Measurements from ENCODE around the gene CREB3. TPM values are rescaled to one million over a fixed set of nuclear protein-coding genes. Genes with fewer than 3 reads are reported as not detected.

The CREB3 gene
- total RNA-seq, 1 experiment from 2014 or later, result 22.4 TPM

DNA sequence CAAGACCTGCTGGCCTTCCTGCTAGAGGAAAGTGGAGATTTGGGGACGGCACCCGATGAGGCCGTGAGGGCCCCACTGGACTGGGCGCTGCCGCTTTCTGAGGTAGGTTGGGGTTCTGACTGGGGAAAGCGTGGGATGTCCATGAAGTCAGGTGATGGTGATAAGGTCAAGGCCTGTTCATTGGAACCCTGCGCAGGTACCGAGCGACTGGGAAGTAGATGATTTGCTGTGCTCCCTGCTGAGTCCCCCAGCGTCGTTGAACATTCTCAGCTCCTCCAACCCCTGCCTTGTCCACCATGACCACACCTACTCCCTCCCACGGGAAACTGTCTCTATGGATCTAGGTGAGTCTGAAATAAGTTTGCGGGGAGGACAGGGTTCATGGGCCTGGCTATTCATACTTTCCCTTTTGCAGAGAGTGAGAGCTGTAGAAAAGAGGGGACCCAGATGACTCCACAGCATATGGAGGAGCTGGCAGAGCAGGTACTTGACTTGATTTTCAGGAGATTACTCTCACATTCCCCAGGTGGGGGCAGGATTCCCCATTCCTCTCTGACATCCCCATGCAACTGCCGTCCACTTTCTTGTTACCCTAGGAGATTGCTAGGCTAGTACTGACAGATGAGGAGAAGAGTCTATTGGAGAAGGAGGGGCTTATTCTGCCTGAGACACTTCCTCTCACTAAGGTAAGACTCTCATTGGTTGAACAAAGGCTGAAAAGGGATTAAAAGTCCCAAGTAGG, 505 bp downstream of the CREB3 start:
- BruUV-seq (replicated peaks), result TSS peak; percentile 56
- H3K36me3 ChIP-seq (ENCODE audit: low read depth), result 0 out of 2 replicates have a peak, but pooled peaks cover 12% of the 10 kb centered on the region
- peaks cover 5% of the 10 kb centered on the region; the same call in 1 of the 2 replicates for H4K20me1 ChIP-seq (ENCODE audit: insufficient read depth)
- H3K9me3 ChIP-seq (ENCODE audit: insufficient read depth, low read depth), result no peaks in the 10 kb centered on the region
- H3K79me2 ChIP-seq (ENCODE audit: low read depth), result peaks cover 53% of the 10 kb centered on the region
- no peaks in the 10 kb centered on the region for H3K27me3 ChIP-seq (ENCODE audit: insufficient read depth, low read depth)
- peaks cover 41% of the 10 kb centered on the region for H3K4me1 ChIP-seq (replicated peaks; ENCODE audit: insufficient read depth)
- TF ChIP-seq, protein P1, sequence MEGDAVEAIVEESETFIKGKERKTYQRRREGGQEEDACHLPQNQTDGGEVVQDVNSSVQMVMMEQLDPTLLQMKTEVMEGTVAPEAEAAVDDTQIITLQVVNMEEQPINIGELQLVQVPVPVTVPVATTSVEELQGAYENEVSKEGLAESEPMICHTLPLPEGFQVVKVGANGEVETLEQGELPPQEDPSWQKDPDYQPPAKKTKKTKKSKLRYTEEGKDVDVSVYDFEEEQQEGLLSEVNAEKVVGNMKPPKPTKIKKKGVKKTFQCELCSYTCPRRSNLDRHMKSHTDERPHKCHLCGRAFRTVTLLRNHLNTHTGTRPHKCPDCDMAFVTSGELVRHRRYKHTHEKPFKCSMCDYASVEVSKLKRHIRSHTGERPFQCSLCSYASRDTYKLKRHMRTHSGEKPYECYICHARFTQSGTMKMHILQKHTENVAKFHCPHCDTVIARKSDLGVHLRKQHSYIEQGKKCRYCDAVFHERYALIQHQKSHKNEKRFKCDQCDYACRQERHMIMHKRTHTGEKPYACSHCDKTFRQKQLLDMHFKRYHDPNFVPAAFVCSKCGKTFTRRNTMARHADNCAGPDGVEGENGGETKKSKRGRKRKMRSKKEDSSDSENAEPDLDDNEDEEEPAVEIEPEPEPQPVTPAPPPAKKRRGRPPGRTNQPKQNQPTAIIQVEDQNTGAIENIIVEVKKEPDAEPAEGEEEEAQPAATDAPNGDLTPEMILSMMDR (conservative IDR thresholded peaks at IDR 0.05), result no peak; the same call in 1 of the 2 replicates
- H2AFZ ChIP-seq, result peak overlapping the region; percentile 93
- H3F3A ChIP-seq (ENCODE audit: insufficient read depth, low read depth), result peaks cover 38% of the 10 kb centered on the region
- CTCF ChIA-PET, result interaction anchor here (0.5 to 1.6 kb wide), 4 partner anchors 15 to 72 kb away, joined by 3 to 8 read pairs (median 4); no protein-coding TSS in a partner anchor
- peak overlapping the region; percentile 84 for H3K4me2 ChIP-seq
- H3K9me2 ChIP-seq (ENCODE audit: insufficient read depth), result no peaks in the 10 kb centered on the region
- peak overlapping the region; percentile 79 for H3K27ac ChIP-seq
- intact Hi-C loops (cut with micrococcal nuclease; ENCODE audit: unreplicated experiment), result loop anchor here (1.0 to 10.0 kb wide), 5 partner anchors 16 to 248 kb away; partner anchors contain the start of genes CCDC107, GBA2, RGP1 and RMRP
- peak; percentile 53 to 63 for DNase-seq
- POLR2A ChIA-PET (ENCODE audit: unreplicated experiment), result interaction anchor here (0.7 to 2.4 kb wide), 3 partner anchors 17 to 81 kb away, joined by 3 to 28 read pairs (median 6); partner anchors contain the start of genes CCDC107 and RMRP
- H3K4me3 ChIP-seq, result peak overlapping the region; percentile 86

DNA sequence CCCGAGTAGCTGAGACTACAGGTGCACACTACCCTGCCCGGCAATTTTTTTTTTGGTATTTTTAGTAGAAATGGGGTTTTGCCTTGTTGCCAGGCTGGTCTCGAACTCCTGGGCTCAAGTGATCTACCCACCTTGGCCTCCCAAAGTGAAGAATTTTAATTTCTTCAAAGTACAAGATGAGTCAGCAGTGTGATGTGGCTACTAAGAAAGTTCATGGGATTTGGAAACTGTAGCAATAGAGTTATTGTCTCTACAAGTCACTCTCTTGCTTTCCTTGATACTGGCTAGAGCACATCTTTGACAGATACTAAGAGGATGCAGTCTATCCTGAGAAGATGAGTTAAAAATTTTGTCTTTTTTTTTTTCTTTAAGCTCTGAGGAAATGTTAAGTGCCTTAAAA, 1.6 kb downstream of the CREB3 start:
- H3K9me3 ChIP-seq (ENCODE audit: insufficient read depth, low read depth), result no peaks in the 10 kb centered on the region
- H3K36me3 ChIP-seq (ENCODE audit: low read depth), result 0 out of 2 replicates have a peak, but pooled peaks cover 12% of the 10 kb centered on the region
- peak overlapping the region; percentile 79; the same call in 1 of the 2 replicates for H3K27ac ChIP-seq
- POLR2A ChIA-PET (ENCODE audit: unreplicated experiment), result interaction anchor here (0.7 kb wide), 1 partner anchor 22 kb away, joined by 4 read pairs; no protein-coding TSS in a partner anchor
- no peak for DNase-seq
- H2AFZ ChIP-seq, result no peak overlapping the region
- peak overlapping the region; percentile 86; the same call in 1 of the 2 replicates for H3K4me3 ChIP-seq
- no peaks in the 10 kb centered on the region for H4K20me1 ChIP-seq (ENCODE audit: insufficient read depth)
- peaks cover 38% of the 10 kb centered on the region for H3F3A ChIP-seq (ENCODE audit: insufficient read depth, low read depth)
- H3K4me2 ChIP-seq, result peak overlapping the region; percentile 84
- peaks cover 31% of the 10 kb centered on the region for H3K4me1 ChIP-seq (replicated peaks; ENCODE audit: insufficient read depth)
- TF ChIP-seq, protein P1 (conservative IDR thresholded peaks at IDR 0.05), result no peak
- TF ChIP-seq EZH2 (IDR thresholded peaks at IDR 0.05; ENCODE audit: low read depth), result no peak
- intact Hi-C loops (cut with micrococcal nuclease; ENCODE audit: unreplicated experiment), result loop anchor here (5.0 to 10.0 kb wide), 2 partner anchors 132 to 249 kb away; no protein-coding TSS in a partner anchor
- CTCF ChIA-PET, result interaction anchor here (0.6 to 1.1 kb wide), 3 partner anchors 14 to 167 kb away, joined by 5 to 7 read pairs (median 6); no protein-coding TSS in a partner anchor
- H3K9me2 ChIP-seq (ENCODE audit: insufficient read depth), result no peaks in the 10 kb centered on the region
- peaks cover 41% of the 10 kb centered on the region for H3K79me2 ChIP-seq (ENCODE audit: low read depth)
- BruUV-seq (replicated peaks), result no TSS peak
- H3K27me3 ChIP-seq (ENCODE audit: insufficient read depth, low read depth), result no peaks in the 10 kb centered on the region

DNA sequence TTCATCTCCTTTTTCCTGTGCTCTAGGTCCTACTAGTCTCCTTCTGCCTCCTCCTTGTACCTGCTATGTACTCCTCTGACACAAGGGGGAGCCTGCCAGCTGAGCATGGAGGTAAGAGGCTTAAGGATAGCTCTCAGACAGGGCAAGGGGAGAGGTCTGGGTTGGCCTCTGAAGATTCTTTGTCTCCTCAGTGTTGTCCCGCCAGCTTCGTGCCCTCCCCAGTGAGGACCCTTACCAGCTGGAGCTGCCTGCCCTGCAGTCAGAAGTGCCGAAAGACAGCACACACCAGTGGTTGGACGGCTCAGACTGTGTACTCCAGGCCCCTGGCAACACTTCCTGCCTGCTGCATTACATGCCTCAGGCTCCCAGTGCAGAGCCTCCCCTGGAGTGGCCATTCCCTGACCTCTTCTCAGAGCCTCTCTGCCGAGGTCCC, 3.8 kb downstream of the CREB3 start:
- Histone ChIP-seq H4K20me1 (ENCODE audit: insufficient read depth) (no peaks in the 10 kb centered on the region), H3K4me2 (no peak overlapping the region), H3K36me3 (ENCODE audit: low read depth) (0 out of 2 replicates have a peak, but pooled peaks cover 12% of the 10 kb centered on the region), H3K9me2 (ENCODE audit: insufficient read depth) (no peaks in the 10 kb centered on the region), H3K4me3 (no peak overlapping the region), H2AFZ (no peak overlapping the region), H3K4me1 (replicated peaks; ENCODE audit: insufficient read depth) (peaks cover 11% of the 10 kb centered on the region), H3K27ac (no peak overlapping the region), H3K9me3 (ENCODE audit: insufficient read depth, low read depth) (no peaks in the 10 kb centered on the region), H3K79me2 (ENCODE audit: low read depth) (peaks cover 20% of the 10 kb centered on the region), H3K27me3 (ENCODE audit: insufficient read depth, low read depth) (no peaks in the 10 kb centered on the region), H3F3A (ENCODE audit: insufficient read depth, low read depth) (peaks cover 33% of the 10 kb centered on the region)
- ChIA-PET POLR2A (ENCODE audit: unreplicated experiment) (no interaction called here), CTCF (interaction anchor here (0.6 to 1.0 kb wide), 3 partner anchors 13 to 146 kb away, joined by 3 to 4 read pairs (median 3); partner anchors contain the start of genes GBA2, HINT2 and RGP1)
- BruUV-seq (replicated peaks), result no TSS peak
- intact Hi-C loops (cut with micrococcal nuclease; ENCODE audit: unreplicated experiment), result loop anchor here (1.0 to 10.0 kb wide), 2 partner anchors 146 to 251 kb away; no protein-coding TSS in a partner anchor
- peak; percentile 52 to 61 for DNase-seq
- TF ChIP-seq, protein P1 (conservative IDR thresholded peaks at IDR 0.05), result peak; percentile 77
- no peak for TF ChIP-seq EZH2 (IDR thresholded peaks at IDR 0.05; ENCODE audit: low read depth)

Data from PC-9 (cell line).